Suprapubic skin (tissue), 4 donors: Measurements from ENCODE around the gene CDON.

Experiments
- CTCF ChIP-seq, 2 donors: fragments of 200-600 bp in 1 of 2; fragments of 450-650 bp in 1 of 2; sonication (generic) in 1 of 2; IDR thresholded peaks; one replicate each; pipeline ENCODE4 v1.5.1; 2016 to 2019; ENCODE audit warnings: antibody characterized with exemption in 2 of 2, mild to moderate bottlenecking in 1 of 2, moderate library complexity in 1 of 2
- EP300 ChIP-seq: sonication (generic); formaldehyde crosslinking; IDR thresholded peaks from one replicate; pipeline ENCODE4 v1.6.1; 2017; ENCODE audit warnings: antibody characterized with exemption
- POLR2A ChIP-seq, 2 donors: fragments of 450-650 bp; IDR thresholded peaks; one replicate each; pipeline ENCODE4 v1.6.1; 2017; ENCODE audit warnings: antibody characterized with exemption in 2 of 2, mild to moderate bottlenecking in 2 of 2, moderate library complexity in 2 of 2
- POLR2AphosphoS5 ChIP-seq, 3 donors: sonication (generic); formaldehyde crosslinking; IDR thresholded peaks; one replicate each; pipeline ENCODE4 v1.6.1; 2017; ENCODE audit warnings: antibody characterized with exemption in 3 of 3

- TF ChIP-seq CTCF (IDR thresholded peaks at IDR 0.05) (no peak), POLR2AphosphoS5 (IDR thresholded peaks at IDR 0.05) (no peak), POLR2A (IDR thresholded peaks at IDR 0.05) (no peak), EP300 (no peak)
These were observed 103.7 kb downstream of the CDON start for GRCh38 chr11:125958872-125959400.
